OCI-LY7 (cell line): Measurements from ENCODE around the gene GATA2. TPM values are rescaled to one million over a fixed set of nuclear protein-coding genes. Genes with fewer than 3 reads are reported as not detected.

Source experiments
- BruUV-seq: library from RNA; stranded (reverse); fragments of 400-500 nt; replicated peaks from 2 replicates; lab custom pipeline; 2021; lab: Mats Ljungman, UMichigan
- CTCF ChIA-PET: fragments of 300-600 bp; sonication (Branson Sonifier 250); formaldehyde crosslinking; loops from one replicate; lab custom pipeline; 2022; ENCODE audit warnings: antibody characterized with exemption; ENCODE audit not compliant: unreplicated experiment; lab: Charles Lee
- POLR2A ChIA-PET: fragments of 300-600 bp; sonication (Branson Sonifier 250); formaldehyde crosslinking; loops from one replicate; lab custom pipeline; 2022; ENCODE audit warnings: antibody characterized with exemption; lab: Charles Lee
- DNase-seq: peaks from one replicate; pipeline ENCODE4 v3.0.0-alpha.2; 2015; ENCODE audit warnings: low spot score
- H2AFZ ChIP-seq: fragments of 200-600 bp; sonication (generic), shearing (Covaris generic); 2 replicates; pipeline ENCODE4 v1.6.1; 2014; ENCODE audit warnings: mild to moderate bottlenecking, antibody characterized with exemption, low read length, moderate library complexity
- H3K27ac ChIP-seq: fragments of 200-600 bp; sonication (generic); 2 replicates; pipeline ENCODE4 v1.5.1; 2014; ENCODE audit warnings: mixed run types, low read depth, mild to moderate bottlenecking, moderate library complexity, low read length, inconsistent platforms; ENCODE audit not compliant: poor library complexity, severe bottlenecking
- H3K36me3 ChIP-seq: fragments of 200-600 bp; sonication (generic); 2 replicates; pipeline ENCODE4 v1.6.1; 2014; ENCODE audit warnings: mild to moderate bottlenecking, antibody characterized with exemption, low read length, moderate library complexity, mixed read lengths; ENCODE audit not compliant: insufficient read depth
- H3K4me1 ChIP-seq: fragments of 200-600 bp; sonication (generic); 2 replicates; pipeline ENCODE4 v1.5.1; 2014; ENCODE audit warnings: mild to moderate bottlenecking, low read length; ENCODE audit not compliant: insufficient read depth, poor library complexity, severe bottlenecking
- H3K4me2 ChIP-seq: fragments of 200-600 bp; sonication (generic); 2 replicates; pipeline ENCODE4 v1.6.1; 2014; ENCODE audit warnings: mild to moderate bottlenecking, low read length
- H3K4me3 ChIP-seq: fragments of 200-600 bp; sonication (generic); 2 replicates; pipeline ENCODE4 v1.5.1; 2014; ENCODE audit warnings: mild to moderate bottlenecking, low read depth, low read length; ENCODE audit not compliant: poor library complexity, severe bottlenecking
- H3K79me2 ChIP-seq: fragments of 200-600 bp; sonication (generic); 2 replicates; pipeline ENCODE4 v1.6.1; 2016; ENCODE audit warnings: low read depth, mild to moderate bottlenecking, low read length, moderate library complexity, mixed read lengths; ENCODE audit not compliant: insufficient read depth
- H3K9me2 ChIP-seq: fragments of 200-600 bp; sonication (generic); 2 replicates; pipeline ENCODE4 v1.6.1; 2016; ENCODE audit warnings: mild to moderate bottlenecking, low read length, mixed read lengths; ENCODE audit not compliant: insufficient read depth
- H3K9me3 ChIP-seq: fragments of 200-600 bp; sonication (generic); 2 replicates; pipeline ENCODE4 v1.6.1; 2014; ENCODE audit warnings: mild to moderate bottlenecking, mixed run types, low read length, mixed read lengths
- H4K20me1 ChIP-seq: fragments of 200-600 bp; sonication (generic); 2 replicates; pipeline ENCODE4 v1.6.1; 2014; ENCODE audit warnings: mild to moderate bottlenecking, antibody characterized with exemption, low read length, moderate library complexity, mixed read lengths; ENCODE audit not compliant: insufficient read depth
- CTCF ChIP-seq: fragments of 200-600 bp; sonication (generic); conservative IDR thresholded peaks from 2 replicates; pipeline ENCODE4 v1.5.1; 2014; ENCODE audit warnings: mild to moderate bottlenecking, antibody characterized with exemption, low read length, moderate library complexity, mixed read lengths
- EZH2phosphoT487 ChIP-seq: fragments of 200-600 bp; sonication (generic); IDR thresholded peaks from 2 replicates; pipeline ENCODE4 v1.6.1; 2018; ENCODE audit warnings: low read depth, borderline replicate concordance, mild to moderate bottlenecking, mixed run types, antibody characterized with exemption, low read length, moderate library complexity, mixed read lengths
- intact Hi-C: fragments of 100-400 bp; cut with micrococcal nuclease; formaldehyde crosslinking; loops from one replicate; pipeline ENCODE4 v1.10.0; 2022; ENCODE audit not compliant: unreplicated experiment
- total RNA-seq, 2 experiments: library from RNA; depleted of rRNA in 1 of 2; stranded (reverse); fragments of >200 nt in 1 of 2; shearing (Covaris generic) in 1 of 2; gene quantifications; 2 replicates each; pipeline ENCODE4 v1.2.3, GENCODE V29; 2014 to 2022

Gene GATA2
- total RNA-seq, 2 experiments from 2014 or later, result not detected

DNA sequence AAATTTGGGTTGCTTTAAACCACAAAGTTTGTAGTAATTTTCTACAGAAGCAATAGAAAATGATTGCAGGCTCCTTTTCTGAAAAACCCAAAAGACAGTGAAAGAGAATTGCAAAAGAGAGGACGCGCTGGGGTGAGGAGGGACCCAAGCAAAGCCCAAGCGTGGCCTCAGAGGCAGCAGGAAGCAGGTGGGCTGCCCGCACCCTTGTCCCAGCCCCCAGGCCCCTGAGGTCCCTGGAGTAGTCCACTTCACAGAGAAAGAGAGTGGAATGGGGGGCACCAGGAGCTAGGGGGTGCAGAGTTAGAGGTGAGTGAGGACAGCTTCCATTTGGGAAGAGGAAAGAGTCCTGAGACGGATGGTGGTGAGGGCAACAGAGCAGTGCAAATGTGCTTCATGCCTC, 37.9 kb downstream of the GATA2 start:
- Histone ChIP-seq H4K20me1 (no peaks in the 10 kb centered on the region), H3K79me2 (no peaks in the 10 kb centered on the region), H2AFZ (no peak overlapping the region), H3K27ac (no peak overlapping the region), H3K4me2 (no peak overlapping the region), H3K4me3 (no peak overlapping the region), H3K36me3 (no peaks in the 10 kb centered on the region), H3K9me2 (no peaks in the 10 kb centered on the region), H3K4me1 (no peaks in the 10 kb centered on the region), H3K9me3 (no peaks in the 10 kb centered on the region)
- DNase-seq, result no peak
- no TSS peak for BruUV-seq
- TF ChIP-seq CTCF, result no peak
- TF ChIP-seq EZH2phosphoT487, result no peak
- ChIA-PET CTCF (no interaction called here), POLR2A (no interaction called here)
- intact Hi-C loops, result no loop called here

- CTCF ChIA-PET, result no interaction called here
- POLR2A ChIA-PET, result no interaction called here
- Histone ChIP-seq H3K4me3 (no peak overlapping the region), H2AFZ (no peak overlapping the region), H3K4me2 (no peak overlapping the region), H3K9me2 (no peaks in the 10 kb centered on the region), H3K27ac (no peak overlapping the region), H3K36me3 (no peaks in the 10 kb centered on the region), H4K20me1 (no peaks in the 10 kb centered on the region), H3K79me2 (no peaks in the 10 kb centered on the region), H3K9me3 (no peaks in the 10 kb centered on the region), H3K4me1 (no peaks in the 10 kb centered on the region)
- no peak for DNase-seq
- intact Hi-C loops, result no loop called here
- BruUV-seq, result no TSS peak
- no peak for TF ChIP-seq EZH2phosphoT487
Observed at GRCh38 chr3:128454310-128454618, 38.7 kb downstream of the GATA2 start.

DNA sequence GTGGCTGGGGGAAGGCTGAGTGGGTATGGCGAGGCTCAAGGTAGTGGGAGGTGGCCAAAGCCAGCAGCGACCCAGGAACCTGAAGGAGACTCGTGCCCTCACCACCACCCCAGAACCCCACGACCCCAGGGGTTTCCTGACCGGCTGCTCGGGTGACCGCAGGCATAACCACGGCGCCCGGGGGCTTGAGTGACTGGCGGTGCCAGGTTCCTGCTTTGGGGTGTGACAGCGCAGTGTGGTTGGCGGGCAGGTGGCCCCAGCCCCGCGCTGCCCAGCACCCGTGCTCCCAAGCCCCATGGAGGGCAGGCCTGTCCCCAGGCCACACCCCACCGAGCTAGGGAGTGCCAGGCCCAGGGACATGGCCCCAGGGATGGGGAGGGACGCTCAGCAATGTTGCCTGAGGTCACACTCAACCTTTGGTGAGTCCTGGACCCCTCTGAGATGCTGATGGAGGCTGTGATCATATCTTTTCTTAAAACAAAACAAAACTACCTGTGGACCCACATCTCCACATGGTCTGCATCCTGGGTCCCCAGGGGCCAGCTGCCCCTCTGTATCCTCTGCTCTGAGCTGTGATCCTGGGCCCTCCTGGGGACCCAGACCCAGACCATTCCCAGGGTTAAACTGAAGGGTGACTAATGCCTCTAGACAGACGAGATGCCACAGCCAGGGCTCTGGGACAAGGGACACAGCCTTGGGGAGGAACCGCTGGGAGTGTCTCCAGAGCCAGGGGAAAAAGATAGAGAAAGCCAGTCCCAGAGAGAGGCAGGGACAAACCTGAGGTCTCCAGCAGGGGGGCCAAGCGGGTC, 39.3 kb downstream of the GATA2 start:
- Histone ChIP-seq H3K4me2 (no peak overlapping the region), H2AFZ (no peak overlapping the region), H3K4me3 (no peak overlapping the region), H3K36me3 (no peaks in the 10 kb centered on the region), H3K9me2 (no peaks in the 10 kb centered on the region), H3K9me3 (no peaks in the 10 kb centered on the region), H3K79me2 (no peaks in the 10 kb centered on the region), H4K20me1 (no peaks in the 10 kb centered on the region), H3K4me1 (peaks cover 2% of the 10 kb centered on the region), H3K27ac (no peak overlapping the region)
- no TSS peak for BruUV-seq
- intact Hi-C loops, result no loop called here
- no peak for DNase-seq
- ChIA-PET CTCF (no interaction called here), POLR2A (no interaction called here)
- TF ChIP-seq CTCF (no peak), EZH2phosphoT487 (no peak)
